Pons (tissue), 1 donor: ENCODE measurements around the gene ATP1B2.
A peak's percentile ranks its signal among the peaks of the same experiment; 100 is the strongest.
"Not testable (repeated sequence)": the region's sequence is repeated elsewhere in the genome, so short reads cannot be mapped to it uniquely, and the experiment has no call there.

Experiments
- DNase-seq: peaks from one replicate; pipeline ENCODE4 v3.0.0-alpha.2; 2016; ENCODE audit warnings: low spot score

Gene ATP1B2

GRCh38 chr17:7650509-7651096 lies at the start of gene ATP1B2:
Gene ATP1B2 (plus strand): TSS chr17:7650926. CDS start chr17:7651519, 593 bp downstream.
- peak; percentile 55 for DNase-seq

GRCh38 chr17:7606280-7606679 lies 44.4 kb upstream of the ATP1B2 start:
- DNase-seq, result no peak

GRCh38 chr17:7610641-7611040 lies 40.1 kb upstream of the ATP1B2 start:
- DNase-seq, result no peak

- DNase-seq, result no peak
Observed at GRCh38 chr17:7611635-7612293, 39.0 kb upstream of the ATP1B2 start.

GRCh38 chr17:7612294-7612640 lies 38.5 kb upstream of the ATP1B2 start:
- DNase-seq, result no peak

GRCh38 chr17:7613769-7614424 lies 36.8 kb upstream of the ATP1B2 start:
- no peak for DNase-seq

GRCh38 chr17:7614425-7615264 lies 36.1 kb upstream of the ATP1B2 start, which contains the start of gene FXR2:
Gene FXR2 (minus strand): TSS chr17:7614897. CDS start chr17:7614532, 365 bp downstream.
- DNase-seq, result peak; percentile 100

GRCh38 chr17:7615265-7615747 lies 35.4 kb upstream of the ATP1B2 start:
- no peak for DNase-seq

GRCh38 chr17:7618608-7619007 lies 32.1 kb upstream of the ATP1B2 start:
- DNase-seq, result no peak

GRCh38 chr17:7620835-7621234 lies 29.9 kb upstream of the ATP1B2 start:
- no peak for DNase-seq

- no peak for DNase-seq
Observed at GRCh38 chr17:7623661-7624060, 27.1 kb upstream of the ATP1B2 start.

- not testable (repeated sequence) for DNase-seq
Observed at GRCh38 chr17:7625749-7626148, 25.0 kb upstream of the ATP1B2 start.

GRCh38 chr17:7626307-7626706 lies 24.4 kb upstream of the ATP1B2 start:
- peak; percentile 46 for DNase-seq

GRCh38 chr17:7626956-7627249 lies 23.8 kb upstream of the ATP1B2 start:
- no peak for DNase-seq

GRCh38 chr17:7627250-7628121 lies 23.2 kb upstream of the ATP1B2 start, which contains the start of gene SAT2:
Gene SAT2 (minus strand): TSS chr17:7627821. CDS start chr17:7627635, 186 bp downstream.
- peak; percentile 94 for DNase-seq

- DNase-seq, result no peak
Observed at GRCh38 chr17:7629939-7630571, 20.7 kb upstream of the ATP1B2 start, which contains the start of gene SHBG. Gene SHBG (plus strand): TSS chr17:7630135. CDS start chr17:7630173, 38 bp downstream.

- DNase-seq, result no peak
Observed at GRCh38 chr17:7631398-7632380, 19.0 kb upstream of the ATP1B2 start.

- DNase-seq, result no peak
Observed at GRCh38 chr17:7632492-7632894, 18.2 kb upstream of the ATP1B2 start.

- no peak for DNase-seq
Observed at GRCh38 chr17:7633093-7633492, 17.6 kb upstream of the ATP1B2 start.
